Testis (tissue), 3 donors: ENCODE results near the gene LPAR3. TPM values are rescaled to one million over a fixed set of nuclear protein-coding genes. Genes with fewer than 3 reads are reported as not detected.
"Not testable (repeated sequence)": the region's sequence is repeated elsewhere in the genome, so short reads cannot be mapped to it uniquely, and the experiment has no call there.

Experiments used
- DNase-seq: peaks from one replicate; pipeline ENCODE4 v3.0.0-alpha.2; 2019
- H3K27ac ChIP-seq, 2 donors: fragments of 200-600 bp; sonication (generic); one replicate each; pipeline ENCODE4 v1.5.1; 2019
- H3K27me3 ChIP-seq: fragments of 200-600 bp; sonication (generic); one replicate; pipeline ENCODE4 v1.5.1; 2019
- H3K36me3 ChIP-seq: fragments of 200-600 bp; sonication (generic); one replicate; pipeline ENCODE4 v1.5.1; 2017; ENCODE audit warnings: low read depth; ENCODE audit errors: missing control alignments
- H3K4me1 ChIP-seq: fragments of 200-600 bp; sonication (generic); one replicate; pipeline ENCODE4 v1.5.1; 2019
- H3K4me3 ChIP-seq, 2 donors: fragments of 200-600 bp; sonication (generic); one replicate each; pipeline ENCODE4 v1.5.1; 2017 to 2019
- H3K9me3 ChIP-seq: fragments of 200-600 bp; sonication (generic); one replicate; pipeline ENCODE4 v1.5.1; 2017
- POLR2A ChIP-seq: fragments of 450-650 bp; IDR thresholded peaks from one replicate; pipeline ENCODE4 v1.6.1; 2017; ENCODE audit warnings: antibody characterized with exemption, mild to moderate bottlenecking, moderate library complexity
- whole genome bisulfite sequencing, 2 donors: methylation state at CpG; one replicate each; pipeline ENCODE4 v1.1.5; 2018; 5-methylcytosine and 5-hydroxymethylcytosine counted together
- intact Hi-C: fragments of 100-400 bp; cut with DNase I; formaldehyde crosslinking; loops from one replicate; pipeline ENCODE4 v1.15.1; 2023; ENCODE audit warnings: low total_unique reads
- polyA plus RNA-seq: library from polyadenylated mRNA; stranded (reverse); fragments of 350-450 nt; fragmentation: Illumina TruSeq; extraction: RNeasy Lipid Tissue Mini Kit (QIAGEN cat#74804); gene quantifications from one replicate; pipeline ENCODE4 v1.2.3, GENCODE V29; 2014; ENCODE audit warnings: low read depth, low replicate concordance; ENCODE audit not compliant: insufficient read depth
- total RNA-seq, 2 donors: library from RNA; depleted of rRNA; stranded (reverse); fragments of >200 nt; gene quantifications; one replicate each; pipeline ENCODE4 v1.2.3, GENCODE V29; 2016
- TF ChIP-seq, protein P1 (sequence below), 3 experiments: fragments of 450-650 bp in 2 of 3; fragments of 200-600 bp in 1 of 3; sonication (generic) in 1 of 3; IDR thresholded peaks; one replicate each; pipeline ENCODE4 v1.5.1; 2016 to 2019; ENCODE audit warnings: antibody characterized with exemption in 3 of 3, mild to moderate bottlenecking in 2 of 3, moderate library complexity in 1 of 3

LPAR3 gene
- total and polyA plus RNA-seq, 3 donors from 2014 or later: 23.3 to 73.8 (median 65.9) TPM

DNA sequence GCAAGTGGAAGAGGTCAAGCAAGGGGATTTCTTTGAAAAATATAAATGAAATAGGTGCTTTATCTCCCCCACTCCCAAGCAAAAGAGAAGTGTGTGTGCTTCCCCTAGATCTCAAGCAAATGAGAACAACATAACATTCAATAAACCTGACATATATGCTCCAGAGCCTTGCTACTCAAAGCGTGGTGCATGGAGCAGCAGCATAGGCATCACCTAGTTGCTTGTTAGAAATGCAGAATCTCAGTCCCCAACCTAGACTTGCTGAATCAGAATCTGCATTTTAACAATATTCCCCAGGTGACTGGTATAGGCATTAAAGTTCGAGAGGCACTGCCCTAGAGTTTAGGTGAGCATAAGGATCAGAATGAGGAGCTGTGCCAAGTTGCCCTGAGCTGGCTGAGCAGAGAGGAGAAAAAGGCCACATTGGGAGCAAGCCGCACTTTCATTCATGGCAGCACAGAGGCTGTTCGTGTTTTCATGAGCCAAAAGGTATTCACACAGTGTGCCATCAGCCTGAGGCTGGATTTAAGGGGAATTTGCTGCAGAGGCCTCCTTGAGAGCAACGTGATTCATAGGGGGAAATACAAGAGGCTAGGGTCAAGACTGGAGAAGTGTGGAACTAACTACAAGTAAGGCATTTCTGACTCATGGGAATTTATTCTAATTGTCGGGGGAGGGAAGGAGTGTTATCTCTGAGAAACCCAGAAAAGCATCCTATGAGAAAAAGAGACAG is 14.3 kb upstream of the LPAR3 start:
- Histone ChIP-seq H3K27me3 (no peaks in the 10 kb centered on the region), H3K4me1 (no peaks in the 10 kb centered on the region)
- WGBS, 2 donors: 59 to 72% methylated on average over 6 of the region's 6 CpGs

DNA sequence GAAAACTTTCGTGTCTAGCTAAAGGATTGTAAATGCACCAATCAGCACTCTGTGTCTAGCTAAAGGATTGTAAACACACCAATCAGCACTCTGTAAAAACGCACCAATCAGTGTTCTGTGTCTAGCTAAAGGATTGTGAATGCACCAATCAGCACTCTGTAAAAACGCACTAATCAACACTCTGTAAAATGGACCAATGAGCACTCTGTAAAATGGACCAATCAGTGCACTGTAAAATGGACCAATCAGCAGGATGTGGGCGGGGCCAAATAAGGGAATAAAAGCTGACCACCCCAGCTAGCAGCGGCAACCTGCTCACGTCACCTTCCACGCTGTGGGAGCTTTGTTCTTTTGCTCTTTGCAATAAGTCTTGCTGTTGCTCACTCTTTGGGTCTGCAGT is 9.7 kb upstream of the LPAR3 start:
- H3K36me3 ChIP-seq, H3K4me1 ChIP-seq, H3K27me3 ChIP-seq, H3K4me3 ChIP-seq, intact Hi-C loops, H3K27ac ChIP-seq, H3K9me3 ChIP-seq: not testable (repeated sequence)
- 82 to 86% methylated on average over 7 of the region's 7 CpGs for WGBS, 2 donors
- peak; percentile 29 for DNase-seq

More for the DNA sequence above, 14.3 kb upstream of the LPAR3 start:
- Histone ChIP-seq H3K9me3 (no peaks in the 10 kb centered on the region), H3K27ac (no peak overlapping the region), H3K4me3 (no peak overlapping the region), H3K36me3 (no peaks in the 10 kb centered on the region)
- intact Hi-C loops: no loop called here
- TF ChIP-seq, protein P1, sequence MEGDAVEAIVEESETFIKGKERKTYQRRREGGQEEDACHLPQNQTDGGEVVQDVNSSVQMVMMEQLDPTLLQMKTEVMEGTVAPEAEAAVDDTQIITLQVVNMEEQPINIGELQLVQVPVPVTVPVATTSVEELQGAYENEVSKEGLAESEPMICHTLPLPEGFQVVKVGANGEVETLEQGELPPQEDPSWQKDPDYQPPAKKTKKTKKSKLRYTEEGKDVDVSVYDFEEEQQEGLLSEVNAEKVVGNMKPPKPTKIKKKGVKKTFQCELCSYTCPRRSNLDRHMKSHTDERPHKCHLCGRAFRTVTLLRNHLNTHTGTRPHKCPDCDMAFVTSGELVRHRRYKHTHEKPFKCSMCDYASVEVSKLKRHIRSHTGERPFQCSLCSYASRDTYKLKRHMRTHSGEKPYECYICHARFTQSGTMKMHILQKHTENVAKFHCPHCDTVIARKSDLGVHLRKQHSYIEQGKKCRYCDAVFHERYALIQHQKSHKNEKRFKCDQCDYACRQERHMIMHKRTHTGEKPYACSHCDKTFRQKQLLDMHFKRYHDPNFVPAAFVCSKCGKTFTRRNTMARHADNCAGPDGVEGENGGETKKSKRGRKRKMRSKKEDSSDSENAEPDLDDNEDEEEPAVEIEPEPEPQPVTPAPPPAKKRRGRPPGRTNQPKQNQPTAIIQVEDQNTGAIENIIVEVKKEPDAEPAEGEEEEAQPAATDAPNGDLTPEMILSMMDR (IDR thresholded peaks at IDR 0.05): no peak
- TF ChIP-seq POLR2A: no peak
- DNase-seq: no peak

DNA sequence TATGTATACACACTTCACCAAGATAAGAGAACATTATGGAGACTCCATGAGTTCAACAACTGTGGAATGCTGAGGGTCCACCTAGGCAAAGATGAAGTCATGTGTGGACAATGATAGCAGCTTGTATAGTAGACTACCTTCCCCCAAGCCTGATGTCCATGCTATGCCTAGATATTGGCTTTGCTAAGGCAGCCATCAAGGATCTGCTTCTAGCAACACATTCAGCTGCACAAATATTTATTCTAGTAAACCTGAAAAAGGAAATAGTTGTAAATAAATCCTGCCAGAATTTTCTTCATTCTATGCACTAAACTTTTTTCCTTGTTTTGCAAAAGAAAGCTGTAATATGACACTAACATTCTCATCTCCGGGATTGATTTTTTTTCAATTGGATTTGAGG is 7.0 kb upstream of the LPAR3 start:
- H3K9me3 ChIP-seq: no peaks in the 10 kb centered on the region
- TF ChIP-seq POLR2A: no peak
- TF ChIP-seq, protein P1 (IDR thresholded peaks at IDR 0.05): no peak
- H3K36me3 ChIP-seq: no peaks in the 10 kb centered on the region
- no peak overlapping the region for H3K4me3 ChIP-seq
- 58 to 66% methylated on average over 1 of the region's 1 CpG for WGBS, 2 donors
- intact Hi-C loops: no loop called here
- H3K27me3 ChIP-seq: no peaks in the 10 kb centered on the region
- no peaks in the 10 kb centered on the region for H3K4me1 ChIP-seq
- DNase-seq: no peak
- H3K27ac ChIP-seq: no peak overlapping the region

DNA sequence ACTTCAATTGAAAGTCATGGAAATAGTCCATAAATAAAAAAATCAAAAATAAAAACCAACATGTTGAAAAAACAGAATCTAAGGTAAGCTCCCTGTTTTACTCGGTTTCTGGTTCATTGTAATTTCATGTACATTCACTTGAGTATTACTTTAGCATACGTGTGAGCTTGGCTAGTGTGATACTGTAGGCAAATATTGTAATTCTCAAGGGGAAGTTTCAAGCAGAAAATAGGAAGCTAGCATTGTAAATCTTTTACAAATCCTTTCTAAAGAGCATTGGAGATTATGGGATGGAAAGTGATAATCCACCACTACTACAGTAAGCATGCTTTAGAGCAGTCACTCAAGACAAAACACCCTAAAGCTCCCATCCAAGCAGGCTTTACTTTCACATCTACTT is 3.3 kb upstream of the LPAR3 start:
- Histone ChIP-seq H3K27ac (no peak overlapping the region), H3K36me3 (no peaks in the 10 kb centered on the region), H3K9me3 (no peaks in the 10 kb centered on the region), H3K4me1 (no peaks in the 10 kb centered on the region), H3K4me3 (no peak overlapping the region), H3K27me3 (no peaks in the 10 kb centered on the region)
- no peak for TF ChIP-seq POLR2A
- TF ChIP-seq, protein P1 (IDR thresholded peaks at IDR 0.05): no peak
- intact Hi-C loops: no loop called here
- no peak for DNase-seq
- 78 to 88% methylated on average over 2 of the region's 2 CpGs for WGBS, 2 donors

DNA sequence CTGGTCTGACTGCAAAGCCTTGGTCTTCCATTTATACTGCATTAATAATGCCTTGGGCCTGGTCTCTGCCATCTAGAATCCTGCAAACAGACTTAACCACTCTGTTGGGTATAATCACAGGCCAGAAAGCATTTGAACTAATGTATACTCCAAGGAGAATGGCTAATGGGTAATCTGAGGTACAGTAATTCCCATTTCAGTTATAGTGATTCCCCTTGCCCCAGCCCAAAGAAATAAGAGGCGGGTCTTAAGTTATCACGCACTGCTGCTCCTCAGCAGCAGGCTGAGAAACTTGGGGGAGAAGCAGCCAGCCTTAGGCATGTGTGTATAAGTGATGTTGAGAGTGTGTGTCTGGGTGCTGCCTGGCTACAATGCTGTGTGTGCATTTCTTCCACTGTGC is 2.4 kb downstream of the LPAR3 start:
- Histone ChIP-seq H3K4me1 (no peaks in the 10 kb centered on the region), H3K36me3 (no peaks in the 10 kb centered on the region), H3K9me3 (no peaks in the 10 kb centered on the region), H3K27ac (no peak overlapping the region), H3K27me3 (no peaks in the 10 kb centered on the region), H3K4me3 (no peak overlapping the region)
- 62 to 69% methylated on average over 2 of the region's 2 CpGs for WGBS, 2 donors
- no peak for DNase-seq
- intact Hi-C loops: no loop called here
- no peak for TF ChIP-seq POLR2A
- TF ChIP-seq, protein P1 (IDR thresholded peaks at IDR 0.05): no peak
